GM21367 (cell line): Measurements from ENCODE around the gene S100B.

ENCODE experiments used
- ATAC-seq: cut with Tn5 transposase; IDR thresholded peaks from one replicate; pipeline ENCODE4 v1.9.1; 2021; ENCODE audit not compliant: unreplicated experiment

Gene S100B

DNA sequence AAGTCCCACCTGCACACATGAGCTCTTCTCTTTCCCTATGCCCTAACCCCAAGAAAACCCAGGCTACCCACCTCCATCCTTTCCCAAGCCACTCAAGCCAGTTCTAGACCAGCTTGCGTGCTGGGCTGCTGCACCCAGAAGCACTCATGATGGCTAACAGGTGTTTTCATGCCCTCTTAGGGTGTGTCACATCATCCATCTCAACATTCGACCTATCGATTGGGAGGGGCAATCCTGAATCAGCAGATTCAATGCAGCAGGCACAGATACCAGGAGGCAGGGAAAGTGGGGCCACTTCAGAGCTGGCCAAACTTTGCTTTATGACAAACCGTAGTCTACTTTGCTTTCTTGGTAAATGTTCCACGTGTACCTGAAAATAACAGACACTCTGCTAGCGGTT, 24.0 kb upstream of the S100B start:
- ATAC-seq, result no peak

DNA sequence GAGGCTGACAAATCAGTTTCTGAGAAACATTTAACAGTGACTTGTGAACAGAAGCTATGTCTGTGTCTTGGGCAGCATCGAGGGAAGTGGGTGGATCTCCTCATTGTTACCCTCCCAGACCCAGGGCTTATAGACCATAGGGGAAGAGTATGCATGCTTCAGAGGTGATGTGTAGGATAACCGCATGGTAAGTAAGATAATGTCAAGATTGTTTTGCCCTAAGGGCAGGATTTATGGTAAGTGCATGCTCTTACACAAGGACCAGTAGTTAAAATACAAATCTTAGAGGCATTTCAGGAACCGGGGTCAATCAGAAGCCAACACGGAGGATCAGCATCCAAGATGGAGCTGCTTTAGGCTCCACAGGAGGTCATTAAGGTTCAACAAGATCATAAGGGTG, 22.8 kb upstream of the S100B start:
- no peak for ATAC-seq

DNA sequence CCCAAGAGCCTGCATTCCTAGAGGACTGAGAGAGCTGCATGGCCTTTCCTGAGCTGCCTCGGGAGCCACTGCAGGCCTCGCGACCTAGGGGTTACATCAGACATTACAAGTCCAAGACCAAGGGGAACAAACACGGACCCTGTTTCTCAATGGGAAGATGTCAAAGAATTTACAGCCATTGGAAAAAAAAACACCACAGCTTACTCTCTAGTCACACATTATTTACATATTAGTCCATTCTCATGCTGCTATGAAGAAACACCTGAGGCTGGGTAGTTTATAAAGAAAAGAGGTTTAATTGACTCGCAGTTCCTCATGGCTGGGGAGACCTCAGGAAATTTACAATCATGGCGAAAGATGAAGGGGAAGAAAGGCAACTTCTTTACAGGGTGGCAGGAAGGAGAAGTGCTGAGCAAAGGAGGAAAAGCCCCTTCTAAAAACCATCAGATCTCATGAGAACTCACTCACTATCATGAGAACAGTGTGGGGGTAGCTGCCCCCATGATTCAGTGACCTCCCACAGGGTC, 22.2 kb upstream of the S100B start:
- no peak for ATAC-seq

DNA sequence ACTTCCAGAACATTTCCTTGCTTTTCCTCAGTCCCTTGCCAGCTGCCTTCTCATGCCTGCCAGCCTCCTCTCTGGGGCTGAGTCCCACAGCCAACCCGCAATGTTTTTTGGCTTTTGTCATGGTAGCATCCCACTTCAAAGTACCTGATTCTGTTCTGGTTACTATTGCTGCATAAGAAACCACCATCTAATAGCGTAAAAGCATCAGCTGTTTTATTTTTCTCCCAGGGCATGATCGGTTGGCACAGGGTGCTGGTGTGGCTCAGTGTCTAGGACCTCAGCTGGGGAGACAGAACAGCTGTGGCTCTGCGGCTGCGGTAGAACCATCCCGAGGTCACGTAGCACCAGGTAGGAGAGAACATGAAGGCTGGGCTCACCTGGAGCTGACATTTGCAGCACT, 21.7 kb upstream of the S100B start:
- ATAC-seq, result no peak

DNA sequence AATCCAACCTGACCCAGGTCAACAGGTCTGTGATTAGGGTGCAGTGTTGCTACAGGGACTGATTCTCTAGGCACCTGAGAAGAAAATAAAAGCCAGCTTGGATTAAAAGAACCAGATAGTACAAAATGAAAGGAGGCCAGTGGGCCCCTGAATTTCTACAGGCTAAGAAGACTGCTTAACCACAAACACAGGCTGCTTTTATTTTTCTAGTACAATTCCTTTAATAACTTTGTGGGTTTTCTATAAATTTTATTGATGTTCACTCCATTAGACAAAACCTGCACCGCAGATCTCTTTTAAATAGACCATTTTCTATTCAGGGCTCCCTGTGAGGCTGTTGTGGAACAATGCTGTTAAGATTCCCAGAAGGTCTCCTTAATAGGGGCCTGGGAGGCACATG, 20.9 kb upstream of the S100B start:
- no peak for ATAC-seq

DNA sequence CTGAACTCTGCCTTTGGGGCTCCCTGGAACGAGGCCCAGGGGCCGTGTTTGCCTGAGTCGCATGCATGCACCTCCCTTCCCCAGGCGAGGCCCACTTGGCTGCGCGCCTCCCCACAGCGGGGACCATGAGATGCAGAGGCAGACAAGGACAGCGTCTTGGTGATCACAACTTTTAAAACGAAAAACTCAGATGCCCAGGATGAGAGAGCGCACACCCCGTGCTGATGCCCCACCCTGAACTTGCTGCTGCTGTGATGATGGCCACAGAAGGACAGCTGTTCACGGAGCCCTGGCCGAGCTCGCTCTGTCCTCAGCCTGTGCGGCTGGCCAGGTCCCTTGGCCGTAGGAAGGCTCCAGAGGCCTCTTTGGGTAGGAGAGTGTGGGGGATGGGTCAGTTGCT, 19.2 kb upstream of the S100B start:
- ATAC-seq, result no peak

DNA sequence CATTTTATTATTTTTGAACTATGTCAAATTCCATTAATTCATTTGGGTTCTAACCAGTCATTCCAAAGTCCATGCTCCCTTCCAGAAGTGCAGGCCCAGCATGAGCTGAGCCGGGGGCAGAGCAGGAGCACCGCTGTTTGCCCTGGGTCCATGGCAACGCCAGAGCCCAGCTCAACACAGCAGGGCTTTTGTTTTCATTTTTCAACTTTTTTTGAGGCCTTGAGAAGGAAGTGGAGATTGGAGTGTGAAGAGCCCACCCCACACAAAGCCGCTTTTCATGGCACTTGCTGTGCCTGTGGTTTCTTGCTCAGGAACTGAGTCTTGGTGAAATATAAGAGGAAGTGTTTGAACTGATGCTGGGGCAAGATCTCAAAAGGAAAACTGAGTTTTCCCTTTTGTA, 17.3 kb upstream of the S100B start:
- no peak for ATAC-seq

DNA sequence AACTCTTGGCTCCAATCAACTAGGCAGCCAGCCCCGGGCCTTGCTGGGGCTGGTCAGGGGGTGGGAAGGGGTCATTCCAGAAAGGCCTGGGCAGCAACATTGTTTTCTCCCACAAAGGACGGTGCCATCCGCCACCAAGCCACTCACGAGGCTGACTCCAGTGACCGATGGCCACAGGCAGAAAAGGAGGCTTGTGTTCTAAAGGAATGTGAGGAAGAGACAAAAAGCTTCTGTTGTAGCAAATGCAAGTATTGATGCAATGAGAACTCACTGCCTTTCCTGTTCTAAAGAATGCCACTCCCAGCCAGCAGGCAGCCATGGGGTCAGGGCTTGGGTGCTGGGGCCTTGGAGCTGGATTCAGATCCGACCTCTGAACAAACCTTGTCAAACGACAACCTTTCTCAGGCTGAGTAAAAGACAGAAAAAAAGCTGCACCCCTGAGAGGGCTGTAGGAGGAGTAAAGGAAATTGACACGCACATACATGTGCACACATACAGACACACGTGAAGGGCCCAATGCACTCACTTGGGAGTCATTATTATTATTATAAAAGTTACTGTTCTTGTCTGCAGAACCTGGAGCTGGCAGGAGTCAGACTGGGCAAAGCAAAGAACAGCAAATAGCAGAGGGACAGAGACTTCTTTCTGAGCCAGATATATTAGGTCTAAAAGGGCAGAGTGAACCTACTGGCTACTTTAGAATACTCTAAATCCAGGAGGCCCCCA, 16.7 kb upstream of the S100B start:
- no peak for ATAC-seq

DNA sequence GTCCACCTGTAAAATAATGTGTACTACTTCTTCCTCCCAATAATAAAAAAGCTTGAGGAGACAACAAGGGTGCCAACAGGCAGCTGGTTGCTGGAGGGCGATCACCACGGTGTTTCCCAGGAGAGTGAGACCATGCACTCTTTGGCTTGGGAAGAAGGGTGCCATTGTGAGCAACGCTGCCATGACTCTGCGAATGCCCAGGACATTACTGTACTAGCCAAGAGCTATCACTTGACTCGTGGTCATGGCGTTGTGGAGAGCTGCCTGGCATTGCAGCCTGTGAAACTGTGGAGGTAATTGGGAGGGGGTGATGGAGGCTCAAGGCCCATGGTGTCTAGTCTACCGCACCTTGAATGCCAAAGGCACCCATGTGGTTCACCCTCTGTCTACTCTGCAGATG, 16.0 kb upstream of the S100B start:
- ATAC-seq, result no peak

DNA sequence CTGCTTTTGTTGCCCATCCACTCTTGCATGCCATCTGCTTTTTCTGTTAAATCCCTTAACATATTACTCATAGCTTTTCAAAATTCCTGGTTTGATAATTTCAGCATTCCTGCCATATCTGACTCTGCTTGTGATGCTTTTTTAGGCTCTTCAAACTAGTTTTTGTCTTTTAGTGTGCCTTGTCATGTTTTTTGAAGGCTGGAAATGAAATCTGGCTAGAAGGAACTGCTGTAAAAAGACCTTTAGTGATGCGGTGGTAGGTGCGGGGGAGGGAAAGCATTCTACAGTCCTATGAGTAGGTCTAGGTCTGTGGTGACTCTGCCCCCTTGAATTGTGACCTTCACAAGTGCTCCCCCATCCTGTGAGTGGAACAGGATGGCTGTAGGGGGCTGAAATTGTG, 15.0 kb upstream of the S100B start:
- no peak for ATAC-seq

DNA sequence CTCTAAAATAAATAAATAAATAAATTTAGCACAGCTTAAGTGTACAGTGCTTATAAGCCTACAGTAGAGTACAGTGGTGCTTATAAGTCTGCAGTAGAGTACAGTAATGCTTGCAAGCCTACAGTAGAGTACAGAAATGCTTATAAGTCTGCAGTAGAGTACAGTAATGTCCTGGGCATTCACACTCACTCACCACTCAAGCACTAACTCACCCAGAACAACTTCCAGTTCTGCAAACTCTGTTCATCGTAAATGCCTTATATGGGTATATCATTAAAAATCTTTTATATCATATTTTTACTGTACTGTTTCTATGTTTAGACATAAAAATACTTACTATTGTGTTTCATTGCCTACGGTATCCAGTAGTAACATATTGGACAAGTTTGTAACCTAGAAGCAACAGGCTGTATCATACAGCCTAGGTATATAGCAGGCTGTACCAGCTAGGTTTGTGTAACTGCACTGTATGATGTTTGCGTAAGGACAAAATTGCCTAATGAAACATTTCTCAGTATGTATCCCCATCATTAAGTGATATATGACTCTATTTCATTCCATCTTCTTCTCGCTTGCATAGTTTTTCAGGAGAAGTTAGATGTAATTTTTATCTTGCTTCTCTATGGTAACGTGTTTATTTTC, 14.0 kb upstream of the S100B start:
- no peak for ATAC-seq

DNA sequence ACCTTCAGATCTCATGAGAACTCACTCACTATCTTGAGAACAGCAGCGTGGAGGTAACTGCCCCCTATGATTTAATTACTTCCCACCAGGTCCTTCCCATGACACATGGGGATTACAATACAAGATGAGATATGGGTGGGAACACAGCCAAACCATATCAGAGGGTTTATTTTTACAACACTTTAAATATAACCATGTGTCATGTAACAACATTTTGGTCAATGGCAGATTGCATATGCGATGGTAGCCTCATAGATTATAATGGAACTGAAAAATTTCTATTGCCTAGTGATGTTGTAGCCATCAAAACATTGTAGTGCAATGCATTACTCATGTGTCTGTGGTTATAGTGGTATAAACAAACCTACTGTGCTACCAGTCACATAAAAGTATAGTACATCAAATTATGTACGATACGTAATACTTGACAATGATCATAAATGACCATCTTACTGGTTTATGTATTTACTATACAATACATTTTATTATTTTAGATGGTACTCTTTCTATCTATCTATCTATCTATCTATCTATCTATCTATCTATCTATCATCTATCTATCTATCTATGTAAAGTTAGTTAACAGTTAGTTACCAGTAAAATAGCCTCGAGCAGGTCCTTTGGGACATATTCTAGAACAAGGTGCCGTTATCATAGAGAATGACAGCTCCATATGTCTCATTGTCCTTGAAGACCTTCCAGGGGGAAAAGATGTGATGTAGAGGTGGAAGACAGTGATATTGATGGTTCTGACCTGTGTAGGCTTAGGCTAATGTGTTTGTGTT, 12.6 kb upstream of the S100B start:
- no peak for ATAC-seq

DNA sequence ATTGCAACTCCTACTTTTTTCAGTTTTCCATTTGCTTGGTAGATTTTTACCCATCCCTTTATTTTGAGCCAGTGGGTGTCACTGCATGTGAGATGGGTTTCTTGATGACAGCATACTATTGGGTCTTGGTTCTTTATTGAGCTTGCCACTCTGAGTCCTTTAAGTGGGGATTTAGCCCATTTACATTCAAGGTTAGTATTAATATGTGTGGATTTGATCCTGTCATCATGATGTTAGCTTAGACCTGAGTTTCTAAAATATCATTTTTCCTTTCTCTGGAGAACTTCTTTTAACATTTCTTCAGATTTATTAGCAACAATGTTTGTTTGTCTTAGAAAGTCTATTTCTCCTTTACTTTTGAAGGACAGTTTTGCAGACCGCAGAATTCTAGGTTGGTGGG, 11.8 kb upstream of the S100B start:
- no peak for ATAC-seq

DNA sequence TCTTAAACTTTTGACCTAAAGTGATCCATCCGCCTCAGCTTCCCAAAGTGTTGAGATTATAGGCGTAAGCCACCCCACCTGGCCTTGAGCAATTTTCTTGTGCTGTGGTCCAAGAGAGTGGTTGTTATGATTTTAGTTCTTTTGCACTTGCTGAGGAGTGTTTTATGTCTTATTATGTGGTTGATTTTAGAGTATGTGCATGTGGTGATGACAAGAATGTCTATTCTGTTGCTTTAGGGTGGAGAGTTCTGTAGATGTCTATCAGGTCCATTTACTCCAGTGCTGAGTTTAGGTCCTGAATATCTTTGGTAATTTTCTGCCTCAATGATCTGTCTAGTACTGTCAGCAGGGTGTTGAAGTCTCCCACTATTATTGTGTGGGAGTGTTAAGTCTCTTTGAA, 11.2 kb upstream of the S100B start:
- ATAC-seq, result no peak

DNA sequence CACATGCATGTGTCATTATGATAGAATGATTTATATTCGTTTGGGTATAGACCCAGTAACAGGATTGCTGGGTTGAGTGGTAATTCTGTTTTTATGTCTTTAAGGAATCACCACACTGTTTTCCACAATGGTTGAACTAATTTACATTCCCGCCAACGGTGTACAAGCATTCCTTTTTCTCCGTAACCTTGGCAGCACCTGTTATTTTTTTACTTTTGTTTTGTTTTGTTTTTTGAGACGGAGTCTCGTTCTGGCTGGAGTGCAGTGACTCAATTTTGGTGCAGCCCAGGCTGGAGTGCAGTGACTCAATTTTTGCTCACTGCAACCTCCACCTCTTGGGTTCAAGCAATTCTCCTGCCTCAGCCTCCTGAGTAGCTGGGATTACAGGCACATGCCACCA, 8.5 kb upstream of the S100B start:
- no peak for ATAC-seq

DNA sequence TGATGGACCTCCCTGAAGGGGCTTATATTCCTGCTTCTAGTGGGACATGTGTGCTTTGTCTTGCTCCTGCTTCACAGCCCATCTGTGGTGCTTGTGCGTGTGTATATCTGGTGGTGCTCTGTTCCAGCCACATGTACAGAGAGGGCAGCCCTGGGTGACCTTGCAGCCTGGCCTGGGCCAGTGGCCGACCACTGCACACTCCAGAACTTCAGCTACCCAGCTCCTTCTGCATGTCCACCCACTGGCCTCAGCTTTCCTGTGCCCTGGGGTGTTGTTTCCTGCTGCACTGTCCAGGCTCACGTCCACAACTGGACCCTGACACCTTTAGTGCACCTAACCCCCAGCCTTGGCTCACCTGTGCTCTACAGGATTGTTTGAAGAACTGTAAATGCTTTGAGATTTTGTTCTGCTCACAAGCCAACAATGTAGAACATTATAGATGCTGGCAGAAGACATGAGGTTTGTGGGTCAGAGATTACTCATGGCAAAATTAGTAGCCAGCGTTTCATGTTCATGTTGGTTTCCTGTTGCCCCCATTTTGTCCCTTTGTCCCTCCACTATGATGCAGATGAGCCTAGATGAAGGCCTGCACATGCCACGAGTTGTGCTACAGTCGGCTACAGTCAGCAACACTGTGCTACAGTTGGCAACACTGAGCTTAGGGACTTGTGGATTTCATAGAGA, 5.3 kb upstream of the S100B start:
- ATAC-seq, result no peak

DNA sequence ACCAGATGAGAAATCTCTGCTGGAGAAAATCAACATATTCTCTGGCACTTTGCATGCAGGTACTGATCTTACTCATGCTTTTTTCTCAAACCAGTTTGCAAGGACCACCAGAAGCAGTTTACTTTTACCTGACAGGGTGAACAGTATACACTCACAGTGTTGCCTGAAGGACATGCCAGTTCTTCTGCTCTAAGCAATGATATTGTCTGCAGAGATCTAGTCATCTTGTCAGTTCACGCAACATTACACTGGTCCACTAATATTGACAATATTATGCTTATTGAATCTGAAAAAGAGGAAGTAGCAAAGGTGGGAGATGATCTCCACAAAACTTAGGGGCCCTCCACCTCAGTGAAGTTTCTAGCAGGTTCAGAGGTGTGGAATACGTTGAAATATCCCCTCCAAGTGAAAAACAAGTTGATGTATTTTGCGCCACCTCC, 3.8 kb upstream of the S100B start:
- ATAC-seq, result no peak

DNA sequence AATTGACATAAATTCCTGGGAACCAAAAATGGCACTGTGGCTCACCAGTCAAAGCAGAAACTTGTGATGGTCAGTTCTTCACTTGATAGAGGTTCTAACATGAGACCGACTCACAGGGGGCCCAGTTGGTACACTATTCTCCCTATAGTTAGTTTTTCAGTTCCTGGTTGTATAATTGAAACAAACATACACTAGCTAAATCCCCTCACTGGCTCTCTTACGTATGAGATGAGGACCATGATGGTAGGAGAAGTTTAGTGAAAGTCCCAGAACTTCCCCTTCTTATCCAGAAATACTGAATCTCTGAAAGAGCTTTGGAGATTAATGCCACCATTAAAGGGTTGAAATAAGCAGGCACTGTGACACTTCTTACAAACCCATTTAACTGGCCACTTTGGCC, 2.8 kb upstream of the S100B start:
- no peak for ATAC-seq

DNA sequence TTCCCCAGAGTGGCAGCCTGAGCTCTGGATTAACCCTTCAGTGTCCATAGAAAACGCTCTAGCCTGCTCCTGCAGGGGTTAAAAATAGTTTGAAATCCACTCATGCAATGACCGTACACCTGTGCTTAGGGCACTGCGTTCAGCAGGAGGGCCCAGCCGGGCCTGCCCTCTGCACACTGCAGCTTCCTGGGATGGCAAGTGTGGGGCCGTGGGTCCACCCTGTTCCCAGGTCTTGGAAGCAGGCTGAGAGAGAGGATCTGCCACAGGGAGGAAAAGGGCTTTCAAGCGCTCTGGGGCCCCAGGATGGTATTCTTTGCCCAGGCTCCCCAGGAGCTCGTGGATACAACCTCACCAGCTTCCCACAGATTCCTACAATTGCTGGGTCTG, 1.5 kb upstream of the S100B start:
- ATAC-seq, result no peak

DNA sequence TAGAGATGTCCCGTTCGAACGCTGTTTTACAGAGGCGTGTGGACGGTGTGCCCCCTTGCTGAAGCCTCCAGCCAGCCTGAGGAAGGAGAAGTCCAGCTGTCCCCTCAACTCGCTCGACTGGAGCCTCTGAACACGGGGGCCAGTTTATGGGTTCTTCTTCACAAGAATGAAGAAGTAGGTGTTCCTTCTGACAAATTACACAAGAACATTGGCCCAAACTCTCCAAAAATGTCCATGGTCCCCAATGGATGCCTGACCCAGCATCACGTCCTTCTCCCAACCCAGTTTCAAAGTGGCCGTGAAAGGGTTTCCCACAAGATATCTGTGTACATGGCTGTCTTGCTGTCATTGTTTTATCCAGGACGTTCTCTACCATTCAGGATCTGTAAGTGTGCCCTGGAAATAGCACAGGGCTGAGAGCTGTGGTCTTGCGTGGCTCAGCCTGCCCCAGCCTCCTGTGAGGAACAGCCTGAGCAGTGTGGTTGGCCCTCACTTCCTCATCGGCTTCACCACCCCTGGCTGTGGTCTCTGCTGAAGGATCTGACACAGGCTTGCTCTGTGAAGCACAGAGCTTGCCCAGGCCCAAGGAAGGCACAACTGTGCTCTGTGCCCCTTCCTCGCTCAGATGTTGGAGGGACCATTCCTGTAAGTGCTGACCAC, 1.0 kb upstream of the S100B start:
- ATAC-seq, result no peak
